GM21381 (cell line): Measurements from ENCODE around the gene EDAR.

Source experiments
- ATAC-seq: cut with Tn5 transposase; IDR thresholded peaks from one replicate; pipeline ENCODE4 v1.9.1; 2021; ENCODE audit warnings: mild to moderate bottlenecking, moderate library complexity; ENCODE audit not compliant: unreplicated experiment

Gene EDAR

DNA sequence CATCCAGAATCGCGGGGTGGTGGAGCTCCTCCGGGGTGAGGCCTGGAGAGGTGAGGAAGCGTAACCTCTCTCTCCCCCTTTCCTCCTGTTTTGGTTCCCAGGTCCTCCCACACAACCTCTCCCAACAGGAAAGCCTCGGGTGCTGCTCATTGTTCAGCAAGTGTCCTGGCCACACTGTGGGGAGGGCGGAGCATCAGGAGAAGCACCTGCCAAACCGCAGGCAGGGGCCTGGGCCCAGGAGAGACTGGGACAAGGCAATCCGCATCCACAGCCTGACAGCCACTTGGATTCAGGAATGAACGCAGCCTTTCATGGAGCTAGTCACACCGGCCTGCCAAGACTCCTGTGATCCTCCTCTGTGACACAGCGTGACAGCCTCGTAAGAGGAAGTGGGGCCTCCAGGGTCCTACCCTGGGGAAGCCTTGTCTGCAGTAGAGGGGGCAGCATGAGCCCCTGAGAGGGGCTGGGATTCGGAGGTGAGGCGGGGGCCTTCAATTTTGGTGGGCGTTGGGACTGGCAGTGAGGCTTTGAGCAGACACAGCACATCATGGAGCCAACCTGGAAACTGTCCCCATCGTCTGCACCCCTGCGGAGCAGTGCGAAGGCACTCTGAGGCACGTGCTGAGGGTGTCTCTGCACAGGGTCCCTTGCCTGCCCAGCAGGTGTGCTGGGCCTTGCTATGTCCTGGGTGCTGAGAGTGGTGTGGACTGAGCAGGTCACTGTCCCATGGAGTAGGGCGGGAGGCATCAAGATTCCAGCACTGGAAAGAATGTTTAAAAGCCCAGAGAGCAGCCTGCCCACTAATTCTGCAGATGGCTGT lies 62.2 kb downstream of the EDAR start:
- no peak for ATAC-seq

DNA sequence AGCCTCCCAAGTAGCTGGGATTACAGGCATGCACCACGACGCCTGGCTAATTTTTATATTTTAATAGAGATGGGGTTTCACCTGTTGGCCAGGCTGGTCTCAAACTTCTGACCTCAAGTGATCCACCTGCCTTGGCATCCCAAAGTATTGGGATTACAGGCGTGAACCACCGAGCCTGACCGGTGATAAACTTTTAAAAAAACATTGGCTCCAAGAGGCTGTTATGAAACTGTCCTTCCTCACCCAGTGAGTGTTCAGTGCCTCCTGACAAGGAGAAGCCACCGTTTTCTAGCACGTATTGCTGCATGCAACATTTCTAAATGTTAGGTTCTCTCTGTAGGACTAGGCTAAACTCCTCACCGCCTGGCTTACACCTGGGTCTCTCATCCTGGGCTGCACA lies 63.3 kb downstream of the EDAR start:
- ATAC-seq = no peak

GRCh38 chr2:108925286-108925685 lies 63.7 kb downstream of the EDAR start:
- no peak for ATAC-seq

- ATAC-seq = no peak
Observed at GRCh38 chr2:108924580-108925251, 64.3 kb downstream of the EDAR start.

GRCh38 chr2:108923736-108924579 lies 65.1 kb downstream of the EDAR start:
- ATAC-seq = no peak

GRCh38 chr2:108923019-108923700 lies 65.9 kb downstream of the EDAR start:
- ATAC-seq = no peak

- no peak for ATAC-seq
Observed at GRCh38 chr2:108922141-108922915, 66.7 kb downstream of the EDAR start.

- ATAC-seq = no peak
Observed at GRCh38 chr2:108921096-108922030, 67.7 kb downstream of the EDAR start.

DNA sequence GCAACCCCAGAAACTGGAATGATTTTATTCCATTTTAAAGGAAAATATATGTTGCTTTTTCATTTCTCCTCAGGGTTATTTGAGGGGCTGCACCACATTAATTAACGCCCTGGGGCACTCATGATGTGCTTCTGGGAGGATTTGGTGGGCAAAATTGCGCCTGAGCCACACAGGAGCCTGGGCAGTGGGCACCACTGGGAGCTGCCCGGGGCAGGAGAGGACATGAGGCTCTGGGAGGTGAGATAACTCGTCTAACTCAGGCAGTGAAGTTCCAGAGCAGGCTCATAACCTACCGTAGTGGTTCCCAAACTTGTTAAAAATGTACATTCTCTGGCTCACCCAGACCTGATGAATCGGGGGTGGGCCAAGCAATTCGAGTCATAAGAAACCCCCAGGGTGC lies 68.3 kb downstream of the EDAR start:
- ATAC-seq = no peak

GRCh38 chr2:108919571-108920373 lies 69.2 kb downstream of the EDAR start:
- ATAC-seq = no peak

DNA sequence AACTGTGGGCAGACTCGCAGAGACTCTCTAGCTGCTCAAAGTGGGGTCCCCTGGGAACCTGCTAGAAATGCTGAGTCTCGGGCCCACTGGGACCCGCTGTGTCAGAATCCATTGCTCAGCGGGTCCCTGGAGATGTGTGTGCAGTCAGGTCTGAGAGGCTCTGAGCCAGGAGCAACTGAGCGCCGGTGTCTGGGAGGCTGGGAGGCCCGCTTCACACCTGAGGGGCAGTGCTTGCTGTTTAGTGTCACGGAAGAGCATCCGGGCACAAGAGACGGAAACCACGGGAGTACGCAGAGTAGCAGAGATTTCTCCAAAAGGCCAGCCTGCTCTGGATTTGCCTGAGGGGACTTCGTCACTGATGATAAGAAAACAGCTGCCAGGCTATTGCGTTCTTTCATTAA lies 70.1 kb downstream of the EDAR start:
- no peak for ATAC-seq

DNA sequence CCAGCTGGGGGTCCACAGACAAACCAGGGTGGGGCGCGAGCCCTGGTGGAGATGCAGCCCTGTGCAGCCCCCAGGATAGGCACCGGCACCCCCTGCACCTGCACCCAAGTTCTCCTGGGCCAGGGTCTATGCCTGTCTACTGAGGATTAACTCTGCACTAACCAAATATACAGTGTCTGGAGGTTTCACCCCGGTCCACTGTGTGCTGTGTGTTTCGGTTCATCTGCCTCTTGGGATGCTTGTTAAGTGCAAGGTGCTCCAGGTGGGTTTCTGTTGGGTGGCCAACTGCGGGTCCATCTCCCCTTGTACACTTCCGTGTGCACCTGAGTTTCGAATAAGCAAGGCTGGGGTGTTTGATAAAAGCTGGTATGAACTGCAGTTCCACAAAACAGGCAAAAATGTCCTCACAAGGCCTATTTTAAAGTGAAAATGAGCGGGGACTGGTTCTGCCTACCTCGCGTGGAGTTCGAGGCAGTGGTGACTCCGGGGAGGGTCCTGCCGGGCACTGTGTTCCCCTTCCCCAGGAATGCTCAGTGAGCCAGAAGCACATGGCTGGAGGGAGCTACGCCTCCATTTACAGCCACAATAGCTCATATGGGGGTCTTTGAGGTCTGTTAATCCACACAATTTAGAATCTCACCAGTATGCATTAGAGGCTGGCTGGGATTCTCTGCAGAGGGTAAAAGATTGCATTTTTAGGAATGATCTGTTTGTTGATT lies 70.7 kb downstream of the EDAR start:
- no peak for ATAC-seq

DNA sequence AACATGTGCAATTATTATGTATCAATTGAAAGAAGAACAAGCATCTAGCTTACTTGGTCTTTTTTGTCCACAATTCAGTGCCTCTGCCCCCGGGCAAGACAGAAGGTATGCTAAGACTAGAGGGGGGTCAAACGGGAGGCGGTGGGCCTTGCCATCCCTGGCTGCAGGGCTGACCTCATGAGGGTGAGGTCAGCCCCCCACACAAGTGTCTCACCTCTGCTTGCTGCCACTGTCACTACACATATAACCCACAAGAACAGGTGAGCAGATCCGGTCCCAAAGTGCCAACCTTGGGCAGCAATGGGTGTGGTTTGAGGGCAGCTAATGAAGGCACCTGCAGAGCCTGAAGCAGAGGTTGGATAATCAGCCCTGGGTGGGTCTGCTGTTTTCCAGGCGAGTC lies 71.5 kb downstream of the EDAR start:
- ATAC-seq = no peak

DNA sequence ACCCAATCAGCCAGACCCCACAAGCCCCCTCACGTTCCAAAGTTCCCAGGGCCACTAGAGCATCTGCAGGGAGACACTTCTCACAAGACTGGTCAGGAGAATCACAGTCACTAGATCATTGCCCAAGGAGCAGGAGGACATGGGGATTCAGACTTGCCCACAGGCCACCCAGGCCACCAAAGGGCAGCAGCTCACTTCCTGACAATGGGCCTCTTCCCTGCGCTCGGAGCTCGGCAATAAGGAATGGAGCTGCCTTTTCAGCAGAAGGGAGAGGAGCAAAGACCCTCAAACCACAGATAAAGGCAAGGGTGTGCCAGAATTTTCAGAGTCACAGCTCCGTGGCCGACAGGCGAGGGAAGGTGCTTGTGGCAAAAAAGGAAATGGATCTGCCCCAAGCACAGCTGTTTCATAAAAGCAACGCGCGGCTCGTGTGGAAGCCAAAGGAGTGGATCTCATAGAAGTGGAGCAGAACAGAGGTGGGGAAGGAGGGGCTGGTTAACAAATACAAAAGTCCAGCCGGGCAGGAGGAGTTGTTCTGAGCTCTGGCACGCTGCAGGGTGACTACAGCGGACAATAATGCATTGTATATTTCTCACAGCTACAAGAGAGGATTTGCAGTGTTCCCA lies 72.1 kb downstream of the EDAR start:
- no peak for ATAC-seq

- ATAC-seq = no peak
Observed at GRCh38 chr2:108916122-108916795, 72.8 kb downstream of the EDAR start.

- ATAC-seq = no peak
Observed at GRCh38 chr2:108912629-108912902, 76.5 kb downstream of the EDAR start.
